ENCODE measurements around the gene TNKS1BP1. TPM values are rescaled to one million over a fixed set of nuclear protein-coding genes. Genes with fewer than 3 reads are reported as not detected.
A peak's percentile ranks its signal among the peaks of the same experiment; 100 is the strongest.

The TNKS1BP1 gene
- total and polyA plus RNA-seq, 9 of the 15 experiments (the other 6 are each of a cell fraction or from before 2014, with no cell fraction given), result 1.1 to 47.2 (median 10.9) TPM

DNA sequence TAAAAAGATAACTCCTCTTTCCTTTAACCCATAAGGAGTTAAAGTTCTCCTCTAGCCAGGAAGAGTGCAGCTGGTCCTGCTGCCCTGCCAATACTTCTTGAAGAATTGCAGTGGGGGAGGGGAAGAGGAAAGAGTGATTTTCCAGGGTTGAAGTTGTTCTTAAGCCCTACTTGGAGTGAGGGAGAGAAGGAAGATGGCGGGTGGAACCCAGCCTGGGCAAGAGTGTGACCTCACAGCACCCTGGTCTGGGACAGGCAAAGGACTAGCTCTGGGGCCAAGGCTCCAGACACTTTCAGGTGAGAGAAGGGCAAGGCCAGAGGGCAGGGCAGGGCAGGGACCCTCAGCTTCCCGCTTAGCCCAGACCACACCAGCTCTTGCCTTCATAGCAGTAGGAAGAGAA, 6.6 kb downstream of the TNKS1BP1 start:
- in situ Hi-C loops (cut with MboI) (no loop called here), intact Hi-C loops (cut with micrococcal nuclease) (no loop called here)
- no peak overlapping the region for H3K4me3 ChIP-seq
- peaks cover 33 to 41% of the 10 kb centered on the region in 2 experiments for H3K4me1 ChIP-seq (replicated peaks in 1 of 2; ENCODE audit: control insufficient read depth in 2 of 2, insufficient read depth in 2 of 2, low read length in 2 of 2)
- H3K9me1 ChIP-seq (ENCODE audit: control insufficient read depth, insufficient read depth, low read length), result peaks cover 7% of the 10 kb centered on the region
- no peak for FAIRE-seq
- H3K9me3 ChIP-seq (replicated peaks; ENCODE audit: control insufficient read depth, insufficient read depth, low read depth, low read length), result no peaks in the 10 kb centered on the region
- no peak for TF ChIP-seq BCOR (IDR thresholded peaks at IDR 0.05)
- TF ChIP-seq, protein P1, sequence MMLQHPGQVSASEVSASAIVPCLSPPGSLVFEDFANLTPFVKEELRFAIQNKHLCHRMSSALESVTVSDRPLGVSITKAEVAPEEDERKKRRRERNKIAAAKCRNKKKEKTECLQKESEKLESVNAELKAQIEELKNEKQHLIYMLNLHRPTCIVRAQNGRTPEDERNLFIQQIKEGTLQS (IDR thresholded peaks at IDR 0.05), result no peak
- TF ChIP-seq, protein P1 (CRISPR knock-in tag; conservative IDR thresholded peaks at IDR 0.05), result no peak
- TF ChIP-seq, protein P2, sequence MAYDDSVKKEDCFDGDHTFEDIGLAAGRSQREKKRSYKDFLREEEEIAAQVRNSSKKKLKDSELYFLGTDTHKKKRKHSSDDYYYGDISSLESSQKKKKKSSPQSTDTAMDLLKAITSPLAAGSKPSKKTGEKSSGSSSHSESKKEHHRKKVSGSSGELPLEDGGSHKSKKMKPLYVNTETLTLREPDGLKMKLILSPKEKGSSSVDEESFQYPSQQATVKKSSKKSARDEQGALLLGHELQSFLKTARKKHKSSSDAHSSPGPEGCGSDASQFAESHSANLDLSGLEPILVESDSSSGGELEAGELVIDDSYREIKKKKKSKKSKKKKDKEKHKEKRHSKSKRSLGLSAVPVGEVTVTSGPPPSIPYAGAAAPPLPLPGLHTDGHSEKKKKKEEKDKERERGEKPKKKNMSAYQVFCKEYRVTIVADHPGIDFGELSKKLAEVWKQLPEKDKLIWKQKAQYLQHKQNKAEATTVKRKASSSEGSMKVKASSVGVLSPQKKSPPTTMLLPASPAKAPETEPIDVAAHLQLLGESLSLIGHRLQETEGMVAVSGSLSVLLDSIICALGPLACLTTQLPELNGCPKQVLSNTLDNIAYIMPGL (CRISPR knock-in tag; IDR thresholded peaks at IDR 0.05), result no peak
- TF ChIP-seq, protein P3, sequence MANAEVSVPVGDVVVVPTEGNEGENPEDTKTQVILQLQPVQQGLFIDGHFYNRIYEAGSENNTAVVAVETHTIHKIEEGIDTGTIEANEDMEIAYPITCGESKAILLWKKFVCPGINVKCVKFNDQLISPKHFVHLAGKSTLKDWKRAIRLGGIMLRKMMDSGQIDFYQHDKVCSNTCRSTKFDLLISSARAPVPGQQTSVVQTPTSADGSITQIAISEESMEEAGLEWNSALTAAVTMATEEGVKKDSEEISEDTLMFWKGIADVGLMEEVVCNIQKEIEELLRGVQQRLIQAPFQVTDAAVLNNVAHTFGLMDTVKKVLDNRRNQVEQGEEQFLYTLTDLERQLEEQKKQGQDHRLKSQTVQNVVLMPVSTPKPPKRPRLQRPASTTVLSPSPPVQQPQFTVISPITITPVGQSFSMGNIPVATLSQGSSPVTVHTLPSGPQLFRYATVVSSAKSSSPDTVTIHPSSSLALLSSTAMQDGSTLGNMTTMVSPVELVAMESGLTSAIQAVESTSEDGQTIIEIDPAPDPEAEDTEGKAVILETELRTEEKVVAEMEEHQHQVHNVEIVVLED (CRISPR knock-in tag; IDR thresholded peaks at IDR 0.05), result no peak
- TF ChIP-seq ZKSCAN3 (CRISPR knock-in tag; IDR thresholded peaks at IDR 0.05), result no peak
- no peak for TF ChIP-seq ZBTB17 (CRISPR knock-in tag; IDR thresholded peaks at IDR 0.05)
- no peak for TF ChIP-seq GTF2A2 (tag; IDR thresholded peaks at IDR 0.05)
- TF ChIP-seq PHB (CRISPR knock-in tag; IDR thresholded peaks at IDR 0.05), result no peak
- no peak for TF ChIP-seq ARID1B (IDR thresholded peaks at IDR 0.05)
- TF ChIP-seq NFYB (IDR thresholded peaks at IDR 0.05; ENCODE audit: extremely low read depth, insufficient read length), result no peak
- TF ChIP-seq, protein P4, sequence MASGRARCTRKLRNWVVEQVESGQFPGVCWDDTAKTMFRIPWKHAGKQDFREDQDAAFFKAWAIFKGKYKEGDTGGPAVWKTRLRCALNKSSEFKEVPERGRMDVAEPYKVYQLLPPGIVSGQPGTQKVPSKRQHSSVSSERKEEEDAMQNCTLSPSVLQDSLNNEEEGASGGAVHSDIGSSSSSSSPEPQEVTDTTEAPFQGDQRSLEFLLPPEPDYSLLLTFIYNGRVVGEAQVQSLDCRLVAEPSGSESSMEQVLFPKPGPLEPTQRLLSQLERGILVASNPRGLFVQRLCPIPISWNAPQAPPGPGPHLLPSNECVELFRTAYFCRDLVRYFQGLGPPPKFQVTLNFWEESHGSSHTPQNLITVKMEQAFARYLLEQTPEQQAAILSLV (tag; IDR thresholded peaks at IDR 0.05), result no peak
- TF ChIP-seq CBX5 (IDR thresholded peaks at IDR 0.05; ENCODE audit: borderline replicate concordance, low read depth), result no peak
- no peak for TF ChIP-seq NR3C1 (CRISPR knock-in tag; IDR thresholded peaks at IDR 0.05)
- no peak for TF ChIP-seq JUN (IDR thresholded peaks at IDR 0.05; ENCODE audit: borderline replicate concordance, low read depth, low read length)
- no peak for TF ChIP-seq JUN (CRISPR knock-in tag; IDR thresholded peaks at IDR 0.05; ENCODE audit: borderline replicate concordance)
- TF ChIP-seq, protein P5, sequence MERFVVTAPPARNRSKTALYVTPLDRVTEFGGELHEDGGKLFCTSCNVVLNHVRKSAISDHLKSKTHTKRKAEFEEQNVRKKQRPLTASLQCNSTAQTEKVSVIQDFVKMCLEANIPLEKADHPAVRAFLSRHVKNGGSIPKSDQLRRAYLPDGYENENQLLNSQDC (CRISPR knock-in tag; IDR thresholded peaks at IDR 0.05), result no peak
- no peak for TF ChIP-seq ADNP (tag; IDR thresholded peaks at IDR 0.05)
- TF ChIP-seq MAFF (IDR thresholded peaks at IDR 0.05; ENCODE audit: low read length), result no peak
- no peak for TF ChIP-seq ZKSCAN1 (IDR thresholded peaks at IDR 0.05; ENCODE audit: low read depth, low read length)
- TF ChIP-seq MAFK (IDR thresholded peaks at IDR 0.05; ENCODE audit: low read length), result no peak
- no peak for TF ChIP-seq MCM3 (IDR thresholded peaks at IDR 0.05)
- H2AFZ ChIP-seq (ENCODE audit: low read depth, low read length), result no peak overlapping the region
- no TSS peak for BruUV-seq (replicated peaks)
- H3K4me2 ChIP-seq (ENCODE audit: insufficient read depth, low read length), result no peak overlapping the region
- H3K27ac ChIP-seq (ENCODE audit: extremely low read depth, low read depth, low read length), result no peak overlapping the region
- H3K9ac ChIP-seq (ENCODE audit: insufficient read depth in 1 of 2, low read depth in 2 of 2, low read length in 2 of 2), result peak overlapping the region in 1 of 2 experiments; percentile 52; a peak in 1 of 4 replicates
- DNase-seq (ENCODE audit: extremely low read depth in 1 of 4, low spot score in 3 of 4), result no peak
- POLR2A ChIA-PET, result interaction anchor here (0.8 kb wide), 2 partner anchors 229 to 423 kb away, joined by 3 to 4 read pairs; partner anchors contain the start of gene SELENOH
- no peaks in the 10 kb centered on the region for H3K27me3 ChIP-seq (ENCODE audit: control insufficient read depth in 2 of 2, insufficient read depth in 2 of 2, low read length in 2 of 2)
- WGBS (ENCODE audit: insufficient coverage, low coverage, missing lambda C conversion rate), result 75% methylated on average over 2 of the region's 2 CpGs
- peaks cover 80% of the 10 kb centered on the region for H3K36me3 ChIP-seq (ENCODE audit: control insufficient read depth, insufficient read depth, low read length)
- CTCF ChIA-PET (ENCODE audit: low intra/inter-chr PET ratio), result no interaction called here
- H4K20me1 ChIP-seq (replicated peaks; ENCODE audit: control insufficient read depth, insufficient read depth, low read length), result peaks cover 9% of the 10 kb centered on the region
- ATAC-seq, result no peak
- H3K79me2 ChIP-seq (ENCODE audit: control insufficient read depth, insufficient read depth, low read length), result peaks cover 26% of the 10 kb centered on the region

All from K562 (cell line).